Activated CD4-positive, alpha-beta T cell treated with anti-CD3 and anti-CD28 coated beads, Interleukin-2, amount 50 U/mL, for 16 hours (primary cell): ENCODE data around the gene PHETA1.
"Not testable (repeated sequence)": the region's sequence is repeated elsewhere in the genome, so short reads cannot be mapped to it uniquely, and the experiment has no call there.

Source experiments
- DNase-seq: peaks from one replicate; pipeline ENCODE4 v3.0.0-alpha.2; 2020

PHETA1 gene

GRCh38 chr12:111405149-111405858, 36.4 kb upstream of the PHETA1 start:
- DNase-seq = peak; percentile 97

- peak; percentile 69 for DNase-seq
Measured at GRCh38 chr12:111404362-111405148, 35.7 kb upstream of the PHETA1 start.

DNA sequence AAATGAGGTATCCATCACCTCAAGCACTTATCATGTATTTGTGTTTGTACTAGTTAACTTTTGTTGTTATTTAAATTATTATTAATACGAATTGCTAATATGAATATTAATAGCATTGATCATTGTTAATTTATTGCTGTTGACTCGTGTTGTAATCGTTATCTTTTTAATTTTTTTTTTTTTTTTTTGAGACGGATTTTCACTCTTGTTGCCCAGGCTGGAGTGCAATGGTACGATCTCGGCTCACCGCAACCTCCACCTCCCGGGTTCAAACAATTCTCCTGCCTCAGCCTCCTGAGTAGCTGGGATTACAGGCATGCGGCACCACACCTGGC, 33.6 kb upstream of the PHETA1 start:
- DNase-seq = not testable (repeated sequence)

DNA sequence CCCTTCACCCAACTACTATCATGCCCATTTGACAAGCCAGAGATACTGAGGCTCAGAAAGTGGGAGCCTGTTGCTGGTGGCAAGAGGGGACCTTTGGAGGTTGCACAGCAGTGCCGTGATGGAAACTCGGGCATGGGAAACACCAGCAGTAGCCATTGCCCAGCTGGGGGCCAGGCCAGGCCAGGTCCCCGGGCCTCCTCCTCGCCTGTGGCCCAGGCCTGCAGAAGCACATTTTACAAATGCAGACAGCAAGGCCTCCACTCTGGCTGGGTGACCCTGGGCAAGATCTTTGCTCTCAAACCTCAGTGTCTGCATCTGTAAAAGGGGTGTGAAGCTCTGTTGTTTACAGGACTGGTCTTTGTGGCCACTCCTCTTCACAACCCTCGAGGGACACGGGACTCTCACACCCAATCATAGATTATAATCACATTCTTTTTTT, 32.3 kb upstream of the PHETA1 start:
- no peak for DNase-seq

GRCh38 chr12:111399741-111400404, 31.0 kb upstream of the PHETA1 start:
- not testable (repeated sequence) for DNase-seq

GRCh38 chr12:111398530-111398929, 29.6 kb upstream of the PHETA1 start:
- no peak for DNase-seq

DNA sequence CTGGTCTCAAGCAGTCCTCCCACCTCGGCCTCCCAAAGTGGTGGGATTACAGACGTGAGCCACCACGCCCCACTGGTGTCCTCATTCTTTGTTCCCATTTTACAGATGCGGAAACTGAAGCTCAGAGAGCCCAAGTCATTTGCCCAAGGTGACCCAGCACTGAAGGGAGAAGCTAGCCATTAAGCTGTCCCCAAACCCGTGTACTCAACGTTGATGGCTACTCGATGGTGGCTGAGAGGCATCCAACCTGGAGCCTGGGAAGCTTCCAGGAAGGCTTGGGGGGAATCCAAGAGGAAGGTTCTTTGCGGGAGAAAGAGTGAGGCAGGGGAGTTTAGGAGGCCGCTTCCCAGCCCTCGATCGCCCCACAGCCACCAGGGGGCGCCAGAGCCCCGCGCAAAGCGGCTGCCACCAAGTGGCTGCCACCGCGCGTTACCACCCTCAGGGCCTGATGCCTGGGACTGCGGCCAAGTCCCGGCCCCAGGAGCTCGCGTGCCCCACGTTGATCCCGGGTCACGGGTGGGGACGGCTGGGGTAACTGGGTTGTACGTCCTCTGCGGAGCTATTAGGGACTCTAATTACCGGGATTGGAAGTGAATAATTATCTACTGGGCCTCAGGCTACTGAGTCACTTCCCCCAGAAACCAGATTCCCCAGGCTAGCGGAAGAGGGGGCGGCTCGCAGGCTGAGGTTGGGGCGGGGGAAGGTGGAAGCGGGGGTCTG, 28.0 kb upstream of the PHETA1 start:
- DNase-seq = peak; percentile 87

GRCh38 chr12:111396271-111396670, 27.4 kb upstream of the PHETA1 start:
- DNase-seq = not testable (repeated sequence)

DNA sequence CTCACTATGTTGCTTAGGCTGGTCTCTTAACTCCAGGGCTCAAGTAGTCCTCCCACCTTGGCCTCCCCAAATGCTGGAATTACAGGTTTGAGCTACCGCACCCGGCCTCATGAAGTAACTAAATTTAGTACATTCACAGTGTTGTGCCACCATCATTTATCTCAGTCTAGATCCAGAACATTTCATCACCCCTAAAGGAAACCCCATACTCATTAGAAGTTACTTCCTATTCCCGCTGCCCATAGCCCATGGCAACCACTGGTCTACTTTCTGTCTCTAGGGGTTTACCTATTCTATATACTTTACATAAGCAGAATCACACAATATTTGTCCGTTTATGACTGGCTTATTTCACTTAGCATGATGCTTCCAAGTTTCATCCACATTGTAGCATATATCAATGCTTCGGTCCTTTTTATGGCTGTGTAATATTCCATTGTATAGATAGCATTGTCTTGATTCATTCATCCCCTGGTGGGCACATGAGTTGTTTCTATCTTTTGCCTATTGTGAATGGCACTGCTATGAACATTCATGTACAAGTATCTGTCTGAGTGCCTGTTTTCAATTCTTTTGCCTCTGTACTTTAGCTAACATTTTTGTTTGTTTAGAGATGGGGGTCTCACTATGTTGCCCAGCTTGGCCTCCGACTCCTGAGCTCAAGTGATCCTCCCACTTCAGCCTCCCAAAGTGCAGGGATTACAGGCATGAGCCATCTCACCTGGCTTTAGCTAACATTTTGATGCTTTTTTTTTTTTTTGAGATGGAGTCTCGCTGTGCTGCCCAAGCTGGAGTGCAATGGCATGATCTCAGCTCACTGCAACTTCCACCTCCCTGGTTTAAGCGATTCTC, 26.7 kb upstream of the PHETA1 start:
- no peak for DNase-seq

- no peak for DNase-seq
Measured at GRCh38 chr12:111394480-111394879, 25.6 kb upstream of the PHETA1 start.

DNA sequence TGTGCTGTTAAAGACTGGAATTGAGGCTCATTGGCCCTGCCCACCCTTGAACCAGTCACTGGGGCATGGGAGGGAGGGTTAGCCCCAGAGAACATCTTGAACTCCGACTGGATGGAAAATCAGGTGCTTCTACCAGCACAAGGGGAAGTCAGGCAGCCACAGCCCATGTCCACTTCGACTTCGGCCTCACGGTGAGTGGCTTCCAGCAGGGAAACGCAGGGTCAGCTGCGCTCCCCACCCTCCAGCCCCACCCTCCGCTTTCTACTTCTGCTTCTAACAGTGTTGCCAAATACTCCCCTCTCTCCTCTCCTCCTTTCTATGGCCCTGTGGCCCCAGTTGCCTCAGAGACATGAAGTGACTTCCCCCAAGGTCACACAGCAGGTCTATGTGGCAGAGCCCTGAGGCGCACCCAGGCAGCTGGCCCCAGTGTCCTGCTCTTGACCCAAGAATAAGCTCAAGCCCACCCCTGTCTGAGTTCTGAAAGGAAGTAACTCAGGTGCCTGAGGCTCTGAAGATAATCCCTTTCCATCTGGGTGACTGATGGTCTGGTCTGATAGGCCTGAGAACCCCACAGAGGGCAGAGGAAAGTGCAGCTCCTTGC, 24.9 kb upstream of the PHETA1 start:
- DNase-seq = no peak

- DNase-seq = no peak
Measured at GRCh38 chr12:111390910-111391309, 22.0 kb upstream of the PHETA1 start.

- no peak for DNase-seq
Measured at GRCh38 chr12:111389635-111390034, 20.7 kb upstream of the PHETA1 start.

GRCh38 chr12:111387747-111388323, 18.9 kb upstream of the PHETA1 start:
- DNase-seq = no peak

DNA sequence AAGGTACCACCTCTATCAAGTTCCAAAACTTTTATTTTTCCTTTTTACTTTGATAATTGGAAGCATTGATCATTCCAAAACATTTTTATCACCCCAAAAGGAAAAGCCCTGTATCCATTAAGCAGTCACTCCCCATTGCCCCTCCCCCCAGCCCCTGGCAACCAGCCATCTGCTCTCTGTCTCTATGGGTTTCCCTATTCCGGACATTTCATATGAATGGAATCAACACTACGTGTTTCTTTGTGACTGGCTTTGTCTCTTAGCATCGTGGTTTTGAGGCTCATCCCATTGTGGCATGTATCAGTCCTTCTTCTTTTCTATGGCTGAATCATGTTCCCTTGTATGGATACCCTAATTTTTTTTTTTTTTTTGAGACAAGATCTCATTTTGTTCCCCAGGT, 18.0 kb upstream of the PHETA1 start:
- DNase-seq = no peak

GRCh38 chr12:111384596-111384995, 15.7 kb upstream of the PHETA1 start:
- no peak for DNase-seq

DNA sequence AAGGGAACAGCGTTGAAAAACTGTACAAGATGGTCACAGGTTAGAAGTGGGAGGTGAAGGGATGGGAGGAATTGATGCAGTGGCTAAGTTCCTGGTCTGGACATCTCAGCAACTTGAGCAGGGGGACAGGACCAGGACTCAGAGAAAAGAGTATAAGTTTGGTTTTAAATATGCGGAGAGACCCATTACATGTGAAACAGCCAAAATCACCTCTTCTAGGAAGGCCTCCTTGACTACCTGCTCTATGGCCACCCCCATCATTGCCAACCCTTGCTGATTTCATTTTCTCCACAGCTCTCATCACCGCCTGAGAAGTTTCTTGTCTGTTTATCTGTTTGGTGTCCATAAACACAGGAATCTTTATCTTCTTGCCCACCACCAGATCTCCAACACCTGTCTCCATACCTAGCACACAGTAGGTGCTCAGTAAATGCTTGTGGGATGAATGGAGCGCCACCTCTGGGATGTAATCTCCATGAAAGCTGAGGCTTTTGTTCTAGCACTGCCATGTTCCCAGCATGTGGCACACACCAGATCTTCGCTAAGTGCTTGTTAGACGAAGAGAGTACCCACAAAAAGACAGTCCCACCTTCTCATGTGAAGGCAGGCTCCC, 11.2 kb upstream of the PHETA1 start:
- no peak for DNase-seq

GRCh38 chr12:111377440-111377839, 8.5 kb upstream of the PHETA1 start:
- no peak for DNase-seq

DNA sequence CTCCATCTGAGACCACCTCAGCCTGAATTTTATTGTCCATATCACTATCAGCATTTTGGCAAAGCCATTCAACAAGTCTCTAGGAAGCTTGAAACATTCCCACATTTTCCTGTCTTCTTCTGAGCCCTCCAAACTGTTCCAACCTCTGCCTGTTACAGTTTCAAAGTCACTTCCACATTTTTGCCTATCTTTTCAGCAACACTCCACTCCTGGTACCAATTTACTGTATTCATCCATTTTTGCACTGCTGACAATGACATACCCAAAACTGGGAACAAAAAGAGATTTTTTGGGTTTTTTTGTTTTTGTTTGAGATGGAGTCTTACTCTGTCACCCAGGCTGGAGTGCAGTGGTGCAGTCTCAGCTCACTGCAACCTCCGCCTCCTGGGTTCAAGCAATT, 4.3 kb upstream of the PHETA1 start:
- DNase-seq = not testable (repeated sequence)

DNA sequence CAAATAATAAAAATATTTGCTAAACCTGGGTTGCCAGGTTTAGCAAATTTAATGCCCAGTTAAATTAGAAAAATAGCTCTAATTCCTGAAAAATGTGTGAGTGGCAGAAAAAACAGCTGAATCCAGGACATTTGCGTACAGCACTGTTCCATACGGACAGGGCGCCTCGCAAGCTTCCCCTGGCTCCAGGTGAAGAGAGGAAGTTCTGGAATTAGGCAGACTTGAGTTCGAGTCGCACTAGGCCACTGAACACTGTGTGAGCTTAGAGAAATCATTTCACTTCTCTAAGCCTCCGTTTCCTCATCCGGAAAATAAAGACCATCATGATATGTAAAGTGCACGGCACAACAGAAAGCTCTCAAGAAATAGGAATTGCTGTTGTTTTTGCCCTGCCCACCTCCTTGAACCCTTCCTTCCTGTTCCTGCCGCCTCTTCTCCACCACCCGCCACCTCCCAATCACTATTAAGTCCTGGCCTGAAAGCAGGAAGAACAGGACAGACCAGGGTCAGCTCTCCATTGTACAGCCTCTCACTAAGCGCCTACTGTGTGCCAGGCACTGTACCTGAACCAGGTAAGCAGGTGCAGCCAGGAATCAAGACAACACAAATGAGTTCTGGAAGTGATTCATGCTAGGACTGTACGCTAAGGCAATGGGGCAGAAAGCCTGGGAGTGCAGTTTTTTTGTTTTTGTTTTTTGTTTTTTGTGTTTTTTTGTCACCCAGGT, 763 bp upstream of the PHETA1 start:
- no peak for DNase-seq
